Hepatocyte (in vitro differentiated cells): ENCODE results near the gene MTMR12.

Experiments used
- CTCF ChIP-seq: fragments of 200-600 bp; sonication (generic); IDR thresholded peaks from 2 replicates; pipeline ENCODE4 v1.5.1; 2016; ENCODE audit warnings: antibody characterized with exemption, mild to moderate bottlenecking; ENCODE audit not compliant: poor library complexity
- EZH2 ChIP-seq: fragments of 200-600 bp; sonication (generic); IDR thresholded peaks from 2 replicates; pipeline ENCODE4 v1.6.1; 2016; ENCODE audit warnings: antibody characterized with exemption, mild to moderate bottlenecking, borderline replicate concordance
- EZH2phosphoT487 ChIP-seq: fragments of 200-600 bp; sonication (generic); IDR thresholded peaks from one replicate; pipeline ENCODE4 v1.6.1; 2018; ENCODE audit warnings: antibody characterized with exemption, mild to moderate bottlenecking, low read depth, moderate library complexity; ENCODE audit not compliant: unreplicated experiment, severe bottlenecking

- TF ChIP-seq CTCF (no peak), EZH2phosphoT487 (no peak), EZH2 (no peak)
These were observed 33.5 kb downstream of the MTMR12 start for GRCh38 chr5:32279223-32279622.
